OCI-LY3 (cell line): ENCODE results near the gene GSN.

ENCODE experiments used
- H2AFZ ChIP-seq: fragments of 200-600, 300-600 bp; shearing (Covaris generic); 2 replicates; pipeline ENCODE4 v1.6.0; 2014; ENCODE audit warnings: antibody characterized with exemption, low read depth, low read length
- H3K27ac ChIP-seq: fragments of 200-600, 300-600 bp; sonication (generic); 2 replicates; pipeline ENCODE4 v1.5.1; 2014; ENCODE audit warnings: mild to moderate bottlenecking, low read length, moderate library complexity, mixed read lengths
- H3K27me3 ChIP-seq: fragments of 200-600, 300-600 bp; sonication (generic); 2 replicates; pipeline ENCODE4 v1.6.1; 2014; ENCODE audit warnings: low read depth, low read length, mixed read lengths
- H3K36me3 ChIP-seq: fragments of 200-600, 300-600 bp; sonication (generic); replicated peaks from 2 replicates; pipeline ENCODE3; 2014; ENCODE audit warnings: low read depth, low read length, mixed read lengths
- H3K4me1 ChIP-seq: fragments of 300-600, 200-600 bp; sonication (generic); 2 replicates; pipeline ENCODE4 v1.6.1; 2014; ENCODE audit warnings: low read length, mixed read lengths
- H3K4me2 ChIP-seq: fragments of 200-600, 300-600 bp; sonication (generic); 2 replicates; pipeline ENCODE4 v1.6.1; 2014; ENCODE audit warnings: low read length, mixed read lengths
- H3K4me3 ChIP-seq: fragments of 300-600, 200-600 bp; sonication (generic); 2 replicates; pipeline ENCODE4 v1.5.1; 2014; ENCODE audit warnings: antibody characterized with exemption, mild to moderate bottlenecking, low read length, moderate library complexity
- H3K79me2 ChIP-seq: fragments of 300-600, 200-600 bp; shearing (Covaris generic); 2 replicates; pipeline ENCODE4 v1.6.1; 2014; ENCODE audit warnings: mild to moderate bottlenecking, low read length, mixed read lengths
- H3K9ac ChIP-seq: fragments of 300-600, 200-600 bp; shearing (Covaris generic); 2 replicates; pipeline ENCODE4 v1.6.0; 2014; ENCODE audit warnings: mild to moderate bottlenecking, low read length, moderate library complexity
- H3K9me3 ChIP-seq: fragments of 200-600, 300-600 bp; shearing (Covaris generic); 2 replicates; pipeline ENCODE4 v1.6.1; 2014; ENCODE audit warnings: low read length, mixed read lengths; ENCODE audit not compliant: insufficient read depth
- H4K20me1 ChIP-seq: fragments of 200-600, 300-600 bp; sonication (generic); 2 replicates; pipeline ENCODE4 v1.6.1; 2016; ENCODE audit warnings: low read length, mixed read lengths; ENCODE audit not compliant: insufficient read depth
- CTCF ChIP-seq: fragments of 200-600, 300-600 bp; sonication (generic); IDR thresholded peaks from 2 replicates; pipeline ENCODE4 v1.5.1; 2014; ENCODE audit warnings: antibody characterized with exemption, low read length, low read depth
- EZH2phosphoT487 ChIP-seq: fragments of 200-600 bp; shearing (Covaris generic); IDR thresholded peaks from 2 replicates; pipeline ENCODE4 v1.6.1; 2018; ENCODE audit warnings: antibody characterized with exemption, mixed run types, low read depth

Gene GSN

DNA sequence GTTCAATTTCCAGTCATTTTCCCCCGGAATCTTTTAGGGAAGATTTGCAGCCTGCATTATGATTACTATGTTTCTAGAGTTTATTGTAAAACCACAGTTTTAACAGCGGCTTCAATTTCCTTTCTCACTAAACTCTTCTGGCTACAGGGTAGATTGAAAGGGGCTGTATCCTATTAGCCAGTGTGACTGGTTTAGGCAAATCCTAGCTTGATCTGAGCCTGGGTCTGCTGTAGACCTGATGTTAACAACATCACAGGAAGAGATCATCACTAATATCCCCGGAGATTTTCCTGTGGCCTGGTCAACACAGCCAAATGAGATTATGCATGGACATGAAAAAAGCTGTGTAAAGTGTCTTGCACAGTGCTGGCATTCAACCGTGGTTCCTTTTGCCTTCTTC, 68.7 kb downstream of the GSN start:
- no peaks in the 10 kb centered on the region for H3K9me3 ChIP-seq
- no peak for TF ChIP-seq EZH2phosphoT487
- no peak overlapping the region for H3K9ac ChIP-seq
- no peak overlapping the region for H3K4me3 ChIP-seq
- H3K4me2 ChIP-seq: no peak overlapping the region
- no peaks in the 10 kb centered on the region for H3K36me3 ChIP-seq
- no peak overlapping the region for H2AFZ ChIP-seq
- no peaks in the 10 kb centered on the region for H4K20me1 ChIP-seq
- no peaks in the 10 kb centered on the region for H3K4me1 ChIP-seq
- no peaks in the 10 kb centered on the region for H3K27me3 ChIP-seq
- H3K79me2 ChIP-seq: no peaks in the 10 kb centered on the region
- no peak overlapping the region for H3K27ac ChIP-seq

- no peak overlapping the region for H3K4me2 ChIP-seq
Observed at GRCh38 chr9:121339437-121339836, 71.5 kb downstream of the GSN start.

DNA sequence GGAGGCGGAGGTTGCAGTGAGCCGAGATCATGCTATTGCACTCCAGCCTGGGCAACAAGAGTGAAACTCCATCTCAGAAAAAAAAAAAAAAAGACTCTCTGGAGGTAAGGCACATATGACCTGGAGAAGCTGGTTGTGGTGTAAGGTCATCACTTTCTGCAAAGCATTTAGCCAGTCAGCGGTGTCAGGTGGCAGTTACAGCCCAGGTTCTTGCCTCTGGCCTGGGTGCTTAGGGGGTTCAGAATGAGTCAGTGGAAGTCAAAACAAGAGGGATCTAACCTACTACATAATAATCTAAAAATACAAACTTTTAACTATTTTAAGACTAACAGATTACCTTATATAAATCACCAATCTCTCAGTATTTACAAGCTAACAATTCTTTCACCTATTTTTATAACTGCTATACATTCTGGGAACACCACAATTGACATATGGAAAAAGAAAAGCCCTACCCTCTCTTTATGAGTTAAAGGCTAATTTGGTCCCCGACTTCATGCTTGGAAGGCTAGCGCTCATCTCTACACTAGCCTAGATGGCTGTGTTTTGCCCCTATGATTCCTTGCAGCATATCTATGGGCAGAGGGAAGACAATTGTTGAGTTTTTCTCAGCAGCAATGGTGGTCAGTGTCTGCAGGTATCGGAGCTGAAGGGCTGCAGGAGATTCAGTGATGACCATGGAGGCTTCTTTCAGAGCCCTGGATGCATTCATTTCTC, 72.9 kb downstream of the GSN start:
- H3K36me3 ChIP-seq: no peaks in the 10 kb centered on the region
- no peaks in the 10 kb centered on the region for H4K20me1 ChIP-seq
- H3K4me3 ChIP-seq: no peak overlapping the region
- no peaks in the 10 kb centered on the region for H3K27me3 ChIP-seq
- no peaks in the 10 kb centered on the region for H3K79me2 ChIP-seq
- no peak overlapping the region for H3K9ac ChIP-seq
- no peak for TF ChIP-seq EZH2phosphoT487
- no peak for TF ChIP-seq CTCF
- H3K9me3 ChIP-seq: no peaks in the 10 kb centered on the region
- no peak overlapping the region for H2AFZ ChIP-seq
- H3K27ac ChIP-seq: no peak overlapping the region
- H3K4me2 ChIP-seq: no peak overlapping the region
- H3K4me1 ChIP-seq: peaks cover 6% of the 10 kb centered on the region

More at GRCh38 chr9:121339437-121339836, 71.5 kb downstream of the GSN start:
- Histone ChIP-seq H3K27ac (no peak overlapping the region), H3K27me3 (no peaks in the 10 kb centered on the region), H3K4me1 (no peaks in the 10 kb centered on the region), H3K79me2 (no peaks in the 10 kb centered on the region), H4K20me1 (no peaks in the 10 kb centered on the region), H2AFZ (no peak overlapping the region), H3K36me3 (no peaks in the 10 kb centered on the region), H3K9ac (no peak overlapping the region), H3K9me3 (no peaks in the 10 kb centered on the region), H3K4me3 (no peak overlapping the region)
- no peak for TF ChIP-seq EZH2phosphoT487
- no peak for TF ChIP-seq CTCF

- no peaks in the 10 kb centered on the region for H3K79me2 ChIP-seq
- peaks cover 6% of the 10 kb centered on the region for H3K4me1 ChIP-seq
- no peak overlapping the region for H2AFZ ChIP-seq
- H3K4me2 ChIP-seq: no peak overlapping the region
- no peak overlapping the region for H3K4me3 ChIP-seq
- no peak overlapping the region for H3K27ac ChIP-seq
- TF ChIP-seq CTCF: no peak
- TF ChIP-seq EZH2phosphoT487: no peak
- no peaks in the 10 kb centered on the region for H3K9me3 ChIP-seq
- no peaks in the 10 kb centered on the region for H4K20me1 ChIP-seq
- H3K27me3 ChIP-seq: 0 out of 2 replicates have a peak, but pooled peaks cover 6% of the 10 kb centered on the region
- no peak overlapping the region for H3K9ac ChIP-seq
- no peaks in the 10 kb centered on the region for H3K36me3 ChIP-seq
Observed at GRCh38 chr9:121344184-121344583, 76.2 kb downstream of the GSN start.
